GM21390 (cell line): ENCODE results near the gene AGAP2.

ENCODE experiments used
- ATAC-seq: cut with Tn5 transposase; IDR thresholded peaks from one replicate; pipeline ENCODE4 v1.9.1; 2021; ENCODE audit not compliant: unreplicated experiment

Gene AGAP2

GRCh38 chr12:57767876-57768275, 29.3 kb upstream of the AGAP2 start:
- no peak for ATAC-seq

- no peak for ATAC-seq
Observed at GRCh38 chr12:57767305-57767698, 28.8 kb upstream of the AGAP2 start.

GRCh38 chr12:57766464-57767304, 28.1 kb upstream of the AGAP2 start, which contains the start of gene CYP27B1:
TSS of gene CYP27B1 (minus strand) at chr12:57767078. CDS start at chr12:57767041, 37 bp downstream.
- ATAC-seq: no peak

GRCh38 chr12:57765698-57766463, 27.3 kb upstream of the AGAP2 start:
- no peak for ATAC-seq

- peak; percentile 69 for ATAC-seq
Observed at GRCh38 chr12:57765003-57765697, 26.6 kb upstream of the AGAP2 start.

GRCh38 chr12:57764662-57765002, 26.1 kb upstream of the AGAP2 start:
- ATAC-seq: no peak

- no peak for ATAC-seq
Observed at GRCh38 chr12:57763881-57764661, 25.5 kb upstream of the AGAP2 start.

GRCh38 chr12:57762463-57762862, 23.9 kb upstream of the AGAP2 start:
- ATAC-seq: no peak

- ATAC-seq: no peak
Observed at GRCh38 chr12:57761391-57761998, 23.0 kb upstream of the AGAP2 start.

- ATAC-seq: no peak
Observed at GRCh38 chr12:57760347-57760982, 21.9 kb upstream of the AGAP2 start.

GRCh38 chr12:57759360-57759980, 20.9 kb upstream of the AGAP2 start:
- no peak for ATAC-seq

- no peak for ATAC-seq
Observed at GRCh38 chr12:57758552-57759359, 20.2 kb upstream of the AGAP2 start.

- no peak for ATAC-seq
Observed at GRCh38 chr12:57757771-57758170, 19.2 kb upstream of the AGAP2 start.

- ATAC-seq: peak; percentile 17
Observed at GRCh38 chr12:57756406-57757341, 18.1 kb upstream of the AGAP2 start.

- ATAC-seq: no peak
Observed at GRCh38 chr12:57755454-57756372, 17.2 kb upstream of the AGAP2 start.

GRCh38 chr12:57755194-57755453, 16.6 kb upstream of the AGAP2 start:
- no peak for ATAC-seq
